Stimulated activated naive CD4-positive, alpha-beta T cell treated with Interleukin-2 at 50 U/mL for 16 hours (primary cell): ENCODE results near the gene CELSR1.
"Not testable (repeated sequence)": the region's sequence is repeated elsewhere in the genome, so short reads cannot be mapped to it uniquely, and the experiment has no call there.

ENCODE experiments used
- DNase-seq: peaks from one replicate; lab custom pipeline; 2025; lab: John Stamatoyannopoulos, UW

CELSR1 gene

GRCh38 chr22:46481386-46481785 is 56.0 kb downstream of the CELSR1 start:
- DNase-seq = no peak

- no peak for DNase-seq
Observed at GRCh38 chr22:46480396-46480795, 57.0 kb downstream of the CELSR1 start.

- no peak for DNase-seq
Observed at GRCh38 chr22:46479046-46479445, 58.4 kb downstream of the CELSR1 start.

DNA sequence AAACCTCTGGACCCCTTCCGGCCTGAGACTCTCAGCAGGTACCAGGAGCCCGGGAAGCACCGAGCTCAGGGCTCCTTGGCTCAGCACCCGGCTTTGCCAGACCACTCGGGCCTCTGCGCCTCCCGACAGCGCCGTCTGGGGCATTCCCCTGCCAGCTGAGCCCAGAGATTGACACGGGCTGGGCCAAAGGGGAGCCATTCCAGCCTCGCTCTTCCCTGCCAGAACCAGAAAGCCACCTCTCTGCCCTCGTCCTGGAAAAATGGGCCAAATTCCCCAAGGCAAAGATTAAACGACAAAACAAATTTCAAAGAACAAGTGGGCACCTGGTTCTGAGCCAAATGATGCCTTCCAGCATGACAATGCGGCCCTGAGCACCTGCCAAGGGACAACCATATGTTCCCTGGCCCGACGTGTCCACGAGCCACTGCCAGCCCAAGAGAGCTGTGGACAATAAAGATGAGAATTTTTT is 59.3 kb downstream of the CELSR1 start:
- DNase-seq = no peak

- DNase-seq = no peak
Observed at GRCh38 chr22:46476547-46476941, 60.9 kb downstream of the CELSR1 start.

- no peak for DNase-seq
Observed at GRCh38 chr22:46473896-46474557, 63.4 kb downstream of the CELSR1 start.

DNA sequence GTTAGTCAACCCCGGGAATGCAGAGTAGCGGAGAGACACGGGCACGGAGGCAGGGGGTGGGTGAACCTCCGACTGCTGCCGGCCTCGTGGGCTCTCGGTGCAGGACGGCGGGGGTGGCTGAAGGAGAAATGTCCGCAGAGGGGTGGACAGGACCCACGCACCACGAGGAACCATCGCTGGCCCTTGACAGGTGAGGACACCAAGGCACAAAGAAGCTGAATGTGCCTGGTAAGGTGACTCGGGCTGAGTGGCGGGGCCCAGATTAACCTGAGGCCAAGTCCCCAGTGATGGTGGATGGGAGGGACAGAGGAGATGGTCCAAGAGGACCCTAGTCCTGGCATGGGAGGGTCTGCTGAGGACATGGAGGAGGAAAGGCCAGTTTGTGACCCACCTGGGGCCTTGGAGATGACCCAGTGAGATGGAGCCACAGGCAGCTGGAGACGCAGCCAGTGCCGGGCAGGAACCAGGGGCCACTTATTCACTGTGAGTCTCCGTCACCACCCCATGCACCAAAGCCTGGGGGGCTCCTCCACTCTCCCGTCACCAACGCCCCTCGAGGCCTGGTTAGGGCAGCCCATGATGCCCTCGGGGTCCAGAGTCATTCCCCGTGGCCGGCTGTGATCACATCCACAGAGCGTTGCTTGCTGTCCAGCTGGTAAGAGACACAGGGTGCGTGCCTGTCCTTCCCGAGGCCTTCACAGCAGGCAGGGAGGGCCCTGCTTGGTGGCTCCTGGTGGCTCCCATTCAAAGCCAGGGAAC is 64.2 kb downstream of the CELSR1 start:
- no peak for DNase-seq

DNA sequence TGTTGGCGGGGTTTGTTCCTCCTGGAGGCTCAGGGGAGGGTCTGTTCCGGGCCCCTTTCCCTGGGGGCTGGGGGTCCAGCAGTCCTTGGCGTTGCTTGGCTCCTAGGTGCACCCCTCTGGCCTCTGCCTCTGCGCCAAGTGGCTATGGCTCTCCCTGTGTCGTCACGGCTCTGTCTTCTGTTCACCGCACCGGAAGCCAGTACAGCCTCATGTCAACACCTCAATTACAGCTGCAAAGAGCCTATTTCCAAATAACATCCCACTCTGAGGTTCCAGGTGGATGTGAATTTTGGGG is 64.8 kb downstream of the CELSR1 start:
- DNase-seq = no peak

GRCh38 chr22:46471901-46472721 is 65.3 kb downstream of the CELSR1 start:
- no peak for DNase-seq

GRCh38 chr22:46471330-46471729 is 66.1 kb downstream of the CELSR1 start:
- not testable (repeated sequence) for DNase-seq

GRCh38 chr22:46469711-46470110 is 67.7 kb downstream of the CELSR1 start:
- no peak for DNase-seq

DNA sequence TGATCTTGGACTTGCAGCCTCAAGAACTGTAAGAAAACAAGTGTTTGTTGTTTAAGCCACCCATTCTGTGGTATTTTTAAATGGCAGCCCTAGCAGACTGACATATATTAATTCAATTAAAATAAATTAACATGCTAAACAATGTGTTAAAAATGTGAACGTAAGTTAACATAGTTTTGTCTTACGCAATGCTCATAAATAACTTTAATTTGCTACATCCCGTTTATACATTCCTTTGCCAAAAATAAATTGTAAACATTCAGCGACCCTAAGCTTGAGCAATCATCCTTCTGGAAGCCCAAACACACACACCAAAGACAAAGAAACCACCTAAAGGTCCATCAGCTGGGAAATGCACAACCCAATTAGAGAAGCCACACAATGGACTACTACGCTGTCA is 70.4 kb downstream of the CELSR1 start:
- no peak for DNase-seq

DNA sequence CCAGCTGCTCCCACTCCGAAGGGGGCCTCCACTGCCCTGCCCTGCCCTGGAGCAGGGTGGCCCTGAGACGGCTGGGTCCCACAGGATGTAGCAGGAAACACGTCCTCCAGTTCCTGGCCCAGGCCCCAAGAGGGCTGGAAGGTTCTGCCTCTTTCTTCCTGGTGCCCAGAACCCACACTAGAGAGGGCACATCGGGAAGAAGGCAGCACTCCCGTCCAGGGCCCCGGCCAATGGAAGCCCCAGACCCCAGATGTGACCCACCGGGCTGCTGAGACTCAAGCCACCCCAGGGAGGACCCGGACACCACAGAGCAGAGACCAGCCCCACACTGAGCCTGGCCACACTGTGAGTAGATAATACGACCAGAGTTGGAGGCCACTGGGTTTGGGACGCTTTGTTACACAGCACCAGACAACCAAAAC is 71.2 kb downstream of the CELSR1 start:
- no peak for DNase-seq

- no peak for DNase-seq
Observed at GRCh38 chr22:46465793-46466192, 71.6 kb downstream of the CELSR1 start.

GRCh38 chr22:46465345-46465720 is 72.1 kb downstream of the CELSR1 start:
- DNase-seq = no peak

- DNase-seq = no peak
Observed at GRCh38 chr22:46464701-46465344, 72.6 kb downstream of the CELSR1 start.

GRCh38 chr22:46464296-46464695 is 73.1 kb downstream of the CELSR1 start:
- no peak for DNase-seq

GRCh38 chr22:46463435-46464227 is 73.8 kb downstream of the CELSR1 start:
- no peak for DNase-seq

DNA sequence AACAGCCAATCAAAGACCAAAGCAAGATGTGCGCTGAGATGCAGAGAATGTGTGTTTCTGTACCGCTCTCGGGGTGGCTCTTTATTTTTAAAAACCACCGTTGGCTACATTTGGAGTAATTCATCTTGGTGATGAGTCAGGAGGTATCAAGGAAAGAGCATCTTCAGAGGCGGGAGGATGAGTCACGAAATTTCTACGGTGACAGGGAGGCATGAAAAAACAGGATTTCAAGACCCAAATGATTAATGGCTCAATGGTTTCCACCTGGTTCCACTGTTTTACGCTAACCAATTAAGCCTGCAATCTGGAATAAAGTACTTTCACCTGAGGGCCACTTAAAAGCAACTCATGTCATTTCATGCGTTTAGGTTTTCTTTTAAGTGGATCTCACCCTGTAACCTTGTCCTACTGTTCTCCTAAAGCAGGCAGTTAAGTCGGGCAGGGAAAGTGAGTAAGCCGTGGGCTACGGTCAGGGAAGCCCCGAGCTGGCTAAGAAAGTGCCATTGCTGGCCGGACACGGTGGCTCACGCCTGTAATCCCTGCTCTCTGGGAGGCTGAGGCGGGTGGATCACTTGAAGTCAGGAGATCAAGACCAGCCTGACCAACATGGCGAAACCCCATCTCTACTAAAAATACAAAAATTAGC is 74.6 kb downstream of the CELSR1 start:
- DNase-seq = no peak

- DNase-seq = no peak
Observed at GRCh38 chr22:46461566-46462180, 75.7 kb downstream of the CELSR1 start.

- DNase-seq = no peak
Observed at GRCh38 chr22:46460857-46461256, 76.6 kb downstream of the CELSR1 start.
